Fibroblast of mammary gland (primary cell): ENCODE results near the gene GRIK1.

Experiments used
- DNase-seq: peaks from one replicate; pipeline ENCODE4 v3.0.0-alpha.2; 2010; ENCODE audit warnings: low read depth
- H3K4me3 ChIP-seq: 2 replicates; pipeline ENCODE4 v1.5.1; 2011; ENCODE audit warnings: low read depth, mild to moderate bottlenecking, low read length, moderate library complexity; ENCODE audit not compliant: control insufficient read depth
- CTCF ChIP-seq: conservative IDR thresholded peaks from 2 replicates; pipeline ENCODE4 v1.5.1; 2011; ENCODE audit warnings: low read depth, low read length, inconsistent platforms; ENCODE audit not compliant: control insufficient read depth, insufficient read depth

The GRIK1 gene

GRCh38 chr21:29718081-29718815 lies 221.5 kb downstream of the GRIK1 start:
- DNase-seq = peak; percentile 72
- TF ChIP-seq CTCF = no peak
- no peak overlapping the region for H3K4me3 ChIP-seq

DNA sequence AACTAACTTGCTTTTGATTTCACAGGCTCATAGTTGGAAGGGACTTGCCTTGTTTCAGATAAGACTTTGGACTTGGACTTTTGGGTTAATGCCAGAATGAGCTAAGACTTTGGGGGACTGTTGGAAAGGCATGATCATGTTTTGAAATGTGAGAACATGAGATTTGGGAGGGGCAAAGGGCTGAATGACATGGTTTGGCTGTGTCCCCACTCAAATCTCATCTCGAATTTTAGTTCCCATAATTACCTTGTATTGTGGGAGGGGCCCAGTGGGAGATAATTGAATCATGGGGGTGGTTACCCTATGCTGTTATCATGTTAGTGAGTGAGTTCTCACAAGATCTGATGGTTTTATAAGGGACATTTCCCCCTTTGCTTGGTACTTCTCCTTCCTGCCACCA lies 222.1 kb downstream of the GRIK1 start:
- DNase-seq = no peak
- H3K4me3 ChIP-seq = no peak overlapping the region
- no peak for TF ChIP-seq CTCF

- DNase-seq = no peak
- no peak overlapping the region for H3K4me3 ChIP-seq
- no peak for TF ChIP-seq CTCF
Observed at GRCh38 chr21:29716753-29717152, 223.0 kb downstream of the GRIK1 start.

GRCh38 chr21:29715089-29715488 lies 224.7 kb downstream of the GRIK1 start:
- no peak for DNase-seq
- H3K4me3 ChIP-seq = no peak overlapping the region
- TF ChIP-seq CTCF = no peak

- no peak overlapping the region for H3K4me3 ChIP-seq
- no peak for TF ChIP-seq CTCF
- DNase-seq = no peak
Observed at GRCh38 chr21:29712818-29713217, 227.0 kb downstream of the GRIK1 start.

- TF ChIP-seq CTCF = no peak
- no peak for DNase-seq
- H3K4me3 ChIP-seq = no peak overlapping the region
Observed at GRCh38 chr21:29711236-29711635, 228.6 kb downstream of the GRIK1 start.
